ENCODE results near the gene CDH13. TPM values are rescaled to one million over a fixed set of nuclear protein-coding genes. Genes with fewer than 3 reads are reported as not detected.

The CDH13 gene
- total and polyA plus RNA-seq, 2 of the 8 experiments (the other 6 are each of a cell fraction or from before 2014, with no cell fraction given), result 2.3 to 2.4 TPM

- no peak for TF ChIP-seq KDM4A (IDR thresholded peaks at IDR 0.05; ENCODE audit: low read depth, low read length, severe bottlenecking)
- no peak for TF ChIP-seq HDAC2 (IDR thresholded peaks at IDR 0.05; ENCODE audit: borderline replicate concordance in 1 of 2, low read depth in 2 of 2, low read length in 2 of 2)
- no peak for TF ChIP-seq ATF2 (IDR thresholded peaks at IDR 0.05; ENCODE audit: low read length)
- no peak for TF ChIP-seq RAD21 (IDR thresholded peaks at IDR 0.05 in 1 of 2, conservative IDR thresholded peaks at IDR 0.05 in 1 of 2; ENCODE audit: low read depth in 2 of 2, low read length in 2 of 2)
- no peak for TF ChIP-seq SP1 (IDR thresholded peaks at IDR 0.05; ENCODE audit: low read depth, low read length)
- TF ChIP-seq BRCA1 (IDR thresholded peaks at IDR 0.05; ENCODE audit: low read depth, low read length), result no peak
- no peak for TF ChIP-seq RNF2 (IDR thresholded peaks at IDR 0.05; ENCODE audit: borderline replicate concordance, low read depth, low read length, missing control alignments, poor library complexity, severe bottlenecking)
- TF ChIP-seq PHF8 (conservative IDR thresholded peaks at IDR 0.05; ENCODE audit: low read depth, low read length), result no peak
These were observed 261.8 kb downstream of the CDH13 start (continued) for GRCh38 chr16:82888591-82889001.
